Activated CD8-positive, alpha-beta memory T cell treated with anti-CD3 and anti-CD28 coated beads, Interleukin-2, amount 50 U/mL, for 24 hours (primary cell): ENCODE measurements around the gene FGFRL1.

Source experiments
- DNase-seq: peaks from one replicate; pipeline ENCODE4 v3.0.0-alpha.2; 2020; ENCODE audit errors: extremely low read depth

The FGFRL1 gene

DNA sequence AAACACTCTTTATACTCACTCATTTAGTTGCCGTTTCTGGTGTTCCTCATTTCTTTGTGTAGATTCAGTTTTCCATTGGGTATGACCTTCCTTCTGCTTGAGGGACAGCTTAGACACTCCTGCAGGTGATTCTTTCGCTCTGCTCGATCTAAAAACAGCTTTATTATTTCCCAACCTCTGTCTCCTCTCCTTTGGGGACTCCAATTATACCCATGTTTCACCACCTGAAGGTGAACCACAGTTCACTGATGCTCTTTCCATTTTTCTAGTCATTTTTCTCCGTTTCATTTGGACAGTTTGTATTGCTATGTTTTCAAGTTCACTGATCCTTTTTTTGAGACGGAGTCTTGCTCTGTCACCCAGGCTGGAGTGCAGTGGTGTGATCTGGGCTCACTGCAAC, 4.6 kb upstream of the FGFRL1 start:
- DNase-seq, result no peak

DNA sequence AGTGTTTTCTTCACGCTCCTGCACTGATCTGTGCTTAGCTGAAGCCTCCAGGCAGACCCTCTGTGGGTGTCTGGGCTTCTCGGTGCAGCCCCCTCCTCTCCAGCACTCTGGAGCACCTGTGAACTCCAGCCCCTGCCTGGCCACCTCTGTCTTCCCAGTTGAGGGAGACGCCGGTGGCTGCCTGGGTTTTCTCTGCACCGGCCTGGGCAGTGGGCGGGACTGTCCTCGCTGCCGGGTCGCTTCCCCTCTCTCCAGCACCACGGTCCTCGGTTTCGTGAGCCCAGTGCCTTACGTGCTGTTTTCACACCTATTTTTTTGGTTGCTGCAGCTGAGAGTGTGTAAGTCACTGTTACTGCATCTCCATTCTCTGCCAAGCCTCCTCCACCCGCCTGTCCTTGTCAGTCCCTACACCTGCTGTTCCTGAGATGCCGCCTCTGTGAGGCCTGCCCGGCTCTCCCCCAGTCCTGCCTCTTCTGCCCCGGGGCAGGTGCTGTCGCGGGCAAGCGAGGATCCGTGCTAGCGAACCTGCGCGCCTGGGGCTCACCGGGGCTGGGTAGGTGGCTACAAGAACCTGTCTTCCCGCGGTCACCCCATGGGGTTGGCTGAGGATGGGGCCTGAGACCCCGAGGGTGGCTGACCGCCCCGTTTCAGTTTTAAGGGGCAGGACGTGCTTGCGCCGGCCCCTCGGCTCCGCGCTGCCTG, 2.4 kb upstream of the FGFRL1 start:
- no peak for DNase-seq

DNA sequence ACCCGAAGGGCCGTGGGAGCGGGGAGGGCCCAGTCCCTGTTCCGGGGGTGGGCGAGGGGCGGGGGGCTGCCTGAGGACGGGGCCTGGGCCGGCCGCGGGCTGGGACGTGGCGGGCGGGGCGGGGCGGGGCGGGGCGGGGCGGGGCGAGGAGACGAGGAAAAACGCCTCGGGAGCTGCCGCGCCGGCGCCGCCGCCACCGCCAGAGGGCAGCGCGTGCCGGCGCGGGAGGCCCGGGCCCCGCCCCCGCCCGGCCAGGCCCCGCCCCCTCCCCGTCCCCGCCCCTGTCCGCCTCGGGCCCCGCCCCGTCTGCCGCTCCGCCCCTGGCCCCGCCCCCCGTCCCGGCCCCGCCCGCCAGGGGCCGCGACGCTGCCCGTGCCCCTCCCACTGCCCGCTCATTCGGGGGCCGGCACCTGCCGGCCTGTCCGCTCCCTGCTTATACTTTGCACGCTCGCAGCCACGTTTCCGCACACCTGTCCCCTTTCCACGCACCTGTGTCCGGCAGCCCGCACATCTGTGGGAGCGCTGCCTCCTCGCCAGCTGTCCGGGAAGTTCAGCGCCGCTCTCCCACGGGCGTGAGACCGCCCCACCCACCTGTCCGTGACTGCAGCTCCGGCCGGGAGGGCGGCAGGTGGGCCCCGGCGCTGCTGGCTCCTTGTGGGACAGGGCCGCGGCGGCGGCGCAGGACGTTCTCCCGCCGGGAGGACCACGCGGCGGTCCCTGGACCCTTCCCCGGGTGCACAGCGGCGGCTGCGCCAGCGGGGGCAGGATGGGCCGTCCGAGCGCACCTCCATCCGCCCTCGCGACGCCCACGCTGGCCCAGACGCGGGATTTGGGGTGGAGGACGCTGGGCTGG, 1.7 kb upstream of the FGFRL1 start:
- DNase-seq, result peak; percentile 26

DNA sequence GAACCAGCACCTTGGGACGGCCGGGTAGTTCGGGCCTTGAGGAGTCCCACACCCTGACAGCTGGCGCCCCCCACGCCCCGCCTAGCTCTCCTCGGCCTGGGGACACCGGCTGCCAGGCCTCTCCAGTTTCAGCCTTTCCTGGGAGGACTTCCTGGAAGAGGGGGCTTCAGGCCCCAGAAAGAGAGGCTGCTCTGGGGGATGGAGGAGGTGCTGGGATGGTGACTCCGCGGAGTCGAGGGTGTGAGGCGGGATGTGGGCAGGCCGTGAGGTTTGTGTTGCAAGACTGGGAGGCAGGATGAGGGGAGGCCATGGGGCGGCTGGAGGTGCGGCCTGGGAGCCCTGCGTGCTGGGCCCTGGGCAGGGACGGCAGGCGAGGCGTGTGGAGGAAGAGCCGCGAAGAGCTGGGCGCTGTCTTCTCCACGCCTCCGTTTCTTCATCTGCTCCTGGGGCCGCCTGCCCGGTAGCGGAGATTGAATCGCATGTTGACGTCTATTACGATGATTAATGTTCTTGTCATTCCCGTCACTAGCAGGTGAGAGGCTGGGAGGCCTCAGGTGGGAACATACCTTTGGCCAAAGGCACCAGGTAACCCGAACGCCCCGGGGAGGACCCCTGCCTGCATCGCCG, 918 bp upstream of the FGFRL1 start:
- DNase-seq, result peak; percentile 28

DNA sequence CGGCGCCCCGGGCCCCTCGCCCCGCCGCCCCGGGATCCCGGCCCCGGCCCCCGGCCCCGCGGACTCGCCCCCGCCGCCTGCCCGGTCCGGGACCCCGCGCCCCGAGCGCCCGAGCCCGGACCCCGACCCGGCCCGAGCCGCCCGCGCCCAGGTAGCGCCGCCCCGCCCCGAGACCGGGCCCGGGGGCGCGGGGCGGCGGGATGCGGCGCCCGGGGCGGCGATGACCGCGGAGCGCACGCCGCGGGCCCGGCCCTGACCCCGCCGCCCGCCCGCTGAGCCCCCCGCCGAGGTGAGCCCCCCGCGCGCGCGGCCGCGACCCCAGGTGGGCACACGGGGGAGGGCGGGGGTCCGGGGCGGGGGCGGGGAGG, 224 bp downstream of the FGFRL1 start:
- no peak for DNase-seq

DNA sequence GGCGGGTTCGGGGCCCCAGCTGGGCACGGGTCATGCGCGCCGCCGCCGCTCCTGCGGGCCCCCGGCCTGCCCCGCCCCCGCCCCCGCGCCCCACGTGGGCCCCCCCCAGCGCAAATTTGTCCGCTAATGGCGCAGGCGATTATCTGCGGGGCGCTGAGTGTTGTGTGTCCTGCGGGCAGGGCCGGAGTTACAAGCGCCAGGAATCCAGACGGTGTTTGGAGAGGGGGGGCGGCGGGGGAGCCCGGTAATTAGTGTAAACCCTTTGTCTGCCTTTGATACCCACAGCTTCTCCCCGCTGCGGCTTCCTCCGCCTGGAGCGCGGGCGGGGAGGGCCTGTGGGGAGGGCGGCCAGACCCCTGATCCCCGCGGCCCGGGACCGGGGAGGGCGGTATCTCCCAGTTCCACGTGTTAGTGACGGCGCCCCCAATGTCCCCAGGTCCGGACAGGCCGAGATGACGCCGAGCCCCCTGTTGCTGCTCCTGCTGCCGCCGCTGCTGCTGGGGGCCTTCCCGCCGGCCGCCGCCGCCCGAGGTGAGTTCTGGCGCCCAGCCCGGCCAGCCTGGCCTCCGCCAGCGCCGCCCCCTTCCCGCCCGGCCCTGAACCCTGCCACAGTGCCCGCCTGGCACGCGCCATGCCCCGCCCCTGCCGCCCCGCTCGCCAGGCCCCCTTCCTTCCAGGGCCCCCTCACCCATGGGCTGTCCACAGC, 761 bp downstream of the FGFRL1 start:
- no peak for DNase-seq

DNA sequence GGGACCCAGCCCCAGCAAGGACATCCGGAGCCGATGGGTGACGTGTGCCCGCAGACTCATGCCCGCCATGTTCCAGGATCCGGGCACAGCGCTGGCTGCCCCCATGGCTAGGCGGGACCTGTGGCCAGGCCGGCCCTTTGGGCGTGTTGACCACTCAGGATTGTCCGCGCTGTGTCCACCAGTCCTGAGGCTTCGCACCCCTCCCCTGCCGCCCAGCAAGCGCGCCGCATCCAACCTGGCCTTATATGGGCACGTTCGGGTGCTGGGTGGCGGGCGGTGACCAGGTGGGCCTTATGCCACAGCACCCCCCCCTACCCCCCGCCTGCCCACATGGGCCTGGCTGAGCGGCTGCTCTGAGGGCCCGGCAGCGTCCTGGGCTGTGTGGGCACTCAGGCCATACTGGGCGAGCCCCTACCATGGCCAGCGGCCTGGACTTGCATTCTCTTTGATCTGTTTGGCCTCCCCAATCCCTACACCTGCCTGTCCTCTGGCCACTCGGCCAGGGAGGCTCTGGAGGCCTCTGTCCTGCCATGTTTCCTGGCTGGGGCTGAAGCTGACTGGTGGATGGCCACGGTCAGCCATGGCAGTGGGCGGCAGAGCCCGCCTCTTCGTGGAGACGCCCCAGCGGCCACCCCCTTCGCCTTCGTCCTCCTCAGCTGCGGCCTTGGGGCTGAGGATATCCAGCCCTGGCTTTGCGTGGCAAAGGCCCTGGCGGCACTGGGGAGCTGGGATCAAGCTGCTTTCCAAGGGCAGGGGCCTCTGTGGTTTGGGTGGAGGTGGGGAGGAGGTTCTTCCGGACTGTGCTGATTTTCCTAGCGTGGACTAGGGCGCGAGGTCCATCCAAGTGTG, 2.0 kb downstream of the FGFRL1 start:
- DNase-seq, result no peak

DNA sequence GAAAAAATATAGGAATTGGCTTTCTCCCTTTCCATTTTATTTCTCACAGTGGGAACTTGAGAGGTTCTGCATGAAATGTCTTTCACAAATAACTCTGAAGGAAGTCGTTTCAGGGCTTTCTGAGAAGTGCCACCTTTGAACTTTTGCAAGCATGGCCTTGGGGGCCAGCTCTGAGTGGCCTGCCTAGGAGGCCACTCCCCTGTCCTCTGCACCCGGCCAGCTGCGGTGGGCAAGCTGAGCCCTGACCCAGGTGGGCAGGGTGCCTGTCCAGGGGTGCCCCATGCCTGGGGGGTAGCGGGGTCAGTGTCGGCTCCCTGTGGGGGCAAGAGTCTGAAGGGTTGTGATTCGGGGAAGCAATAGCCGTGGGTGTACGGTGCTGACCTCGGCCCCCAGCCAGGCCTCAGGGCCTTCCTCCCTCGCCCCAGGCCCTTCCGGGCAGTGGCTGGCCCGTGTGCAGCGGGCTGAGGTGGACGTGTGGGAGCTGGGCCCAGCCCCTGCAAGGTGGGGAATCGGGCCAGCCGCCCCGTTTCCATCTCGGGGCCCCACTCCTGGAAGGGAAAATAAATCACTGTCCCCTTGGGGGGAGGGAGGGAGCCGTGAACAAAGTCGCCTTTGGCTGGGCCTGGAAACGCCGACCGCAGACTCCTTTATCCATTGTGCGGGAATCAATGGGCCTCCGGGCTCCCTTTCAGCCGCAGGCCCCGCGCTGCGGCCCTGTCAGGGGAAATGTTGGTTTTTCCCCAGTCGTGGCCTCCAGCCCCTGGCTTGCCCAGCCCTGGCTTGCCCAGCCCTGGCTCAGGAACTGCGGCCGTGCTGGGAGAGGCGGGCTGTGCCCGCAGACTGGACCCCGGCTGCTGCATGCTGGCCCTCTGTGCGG, 3.1 kb downstream of the FGFRL1 start:
- no peak for DNase-seq

DNA sequence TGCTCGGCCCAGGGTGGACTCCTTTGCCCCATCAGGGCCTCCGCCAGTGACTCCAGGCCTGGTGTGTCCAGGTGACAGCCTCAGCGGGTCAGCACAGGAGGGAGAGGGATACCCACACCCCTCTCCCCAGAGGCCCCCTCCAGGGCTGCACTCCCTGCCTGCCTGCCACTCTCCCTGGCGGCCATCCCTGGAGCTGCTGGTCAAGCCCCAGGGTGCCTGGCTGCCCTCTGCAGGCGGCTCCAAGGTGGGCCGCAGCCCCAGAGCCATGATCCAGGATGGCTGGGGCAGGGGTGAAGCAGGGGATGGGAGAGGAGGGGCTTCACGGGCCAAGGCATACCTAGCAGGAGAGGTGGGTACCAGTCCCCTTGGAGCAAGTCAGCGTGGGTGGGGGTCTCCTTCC, 3.8 kb downstream of the FGFRL1 start:
- DNase-seq, result no peak

DNA sequence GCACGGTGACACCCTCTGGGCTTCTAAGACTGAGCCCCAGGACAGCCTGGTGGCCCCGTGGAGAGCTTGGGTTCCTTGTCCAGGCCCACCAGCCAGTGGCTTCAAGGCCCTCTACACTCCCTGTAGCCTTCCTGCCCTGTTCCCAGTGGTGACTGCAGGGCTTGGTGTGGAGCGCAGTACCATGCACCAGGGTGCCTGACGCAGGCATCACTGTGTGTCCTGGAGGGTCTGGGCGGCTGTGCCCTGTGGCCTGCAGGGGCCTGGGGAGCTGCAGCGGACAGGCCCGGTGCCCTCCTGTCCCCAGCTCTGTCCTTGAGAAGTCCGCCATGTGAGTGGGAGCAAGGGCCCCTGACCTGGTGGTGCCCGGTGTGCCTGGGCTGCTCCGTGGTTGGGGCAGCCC, 4.3 kb downstream of the FGFRL1 start:
- DNase-seq, result no peak

DNA sequence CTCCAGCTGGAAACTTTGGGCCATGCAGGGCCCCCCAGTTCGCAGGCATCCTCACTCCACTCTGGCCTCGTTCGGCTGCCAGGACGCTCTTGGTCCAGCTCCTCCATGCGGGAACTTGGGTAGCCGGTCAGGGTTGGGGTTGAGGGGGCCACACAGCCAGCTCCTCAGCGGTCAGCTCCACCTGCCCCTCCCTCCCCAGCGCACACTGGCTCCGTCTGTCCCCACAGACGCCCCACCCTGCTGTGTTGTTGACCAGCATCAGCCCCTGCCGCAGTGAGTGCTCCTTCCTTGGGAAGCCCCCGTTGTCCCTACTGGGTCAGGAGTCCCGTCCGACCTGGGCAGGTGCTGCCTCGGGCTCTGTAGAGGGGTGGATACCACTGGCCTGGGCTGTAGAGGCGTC, 5.8 kb downstream of the FGFRL1 start:
- no peak for DNase-seq

DNA sequence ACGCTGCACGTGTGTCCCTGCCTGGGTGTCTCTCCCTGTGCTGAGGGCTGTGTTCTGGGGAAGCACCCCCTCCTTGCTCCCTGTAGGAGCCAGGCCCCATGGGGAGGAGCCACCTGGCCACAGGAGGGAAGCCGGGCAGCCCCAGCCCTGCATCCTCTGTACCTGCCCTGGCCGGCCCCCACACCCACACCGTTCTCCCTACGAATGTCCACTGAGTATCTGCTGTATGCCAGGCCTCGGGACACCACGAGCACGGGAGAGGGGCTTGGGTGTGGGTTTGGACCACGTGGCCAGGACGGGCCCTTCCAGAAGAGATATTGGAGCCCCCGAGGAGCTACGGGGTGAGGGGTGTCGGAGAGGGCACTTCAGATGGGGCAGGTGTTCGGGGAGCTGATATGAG, 6.3 kb downstream of the FGFRL1 start:
- no peak for DNase-seq

DNA sequence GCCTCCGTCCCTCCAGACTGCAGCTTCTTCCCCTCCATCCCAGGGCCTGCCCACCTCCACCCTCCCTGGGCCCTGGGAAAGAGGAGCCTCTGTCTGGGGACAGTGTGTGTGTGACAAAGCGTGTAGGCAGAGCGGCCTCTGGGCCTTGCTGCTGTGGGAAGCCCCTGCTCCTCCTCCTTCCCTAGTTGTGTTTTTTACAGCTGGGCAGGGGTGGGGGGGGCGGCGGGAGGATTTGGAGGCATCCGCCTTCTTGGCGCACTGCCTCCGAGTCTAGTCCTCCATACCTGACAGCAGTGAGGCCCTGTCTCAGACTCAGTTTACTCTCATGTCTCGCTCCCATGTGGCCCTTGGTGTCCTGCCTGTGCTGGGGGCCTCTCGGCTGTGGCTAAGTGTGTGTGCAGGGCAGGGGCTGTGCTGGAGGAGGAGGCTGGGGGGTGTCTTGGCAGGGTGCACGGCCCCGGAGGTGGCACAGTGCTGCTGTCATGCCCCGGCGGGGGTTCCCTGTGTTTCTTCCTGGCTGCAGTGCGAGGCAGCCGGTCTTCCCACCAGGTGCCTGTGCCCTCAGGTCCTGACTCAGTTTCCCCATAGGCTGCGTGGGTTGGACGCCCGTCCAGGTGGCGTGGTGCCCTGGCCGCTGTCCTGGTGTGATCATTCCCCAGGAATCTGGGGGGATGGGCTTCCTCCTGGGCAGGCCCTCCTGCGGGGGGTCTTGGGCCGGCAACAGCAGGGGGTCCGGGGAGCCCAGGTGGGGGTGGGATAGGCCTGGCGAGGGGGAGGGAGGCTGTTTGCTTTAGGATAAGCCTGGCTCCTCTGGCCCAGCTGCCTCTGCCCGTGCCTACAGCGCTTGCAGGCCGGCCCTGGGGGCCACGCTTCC, 7.0 kb downstream of the FGFRL1 start:
- DNase-seq, result no peak

DNA sequence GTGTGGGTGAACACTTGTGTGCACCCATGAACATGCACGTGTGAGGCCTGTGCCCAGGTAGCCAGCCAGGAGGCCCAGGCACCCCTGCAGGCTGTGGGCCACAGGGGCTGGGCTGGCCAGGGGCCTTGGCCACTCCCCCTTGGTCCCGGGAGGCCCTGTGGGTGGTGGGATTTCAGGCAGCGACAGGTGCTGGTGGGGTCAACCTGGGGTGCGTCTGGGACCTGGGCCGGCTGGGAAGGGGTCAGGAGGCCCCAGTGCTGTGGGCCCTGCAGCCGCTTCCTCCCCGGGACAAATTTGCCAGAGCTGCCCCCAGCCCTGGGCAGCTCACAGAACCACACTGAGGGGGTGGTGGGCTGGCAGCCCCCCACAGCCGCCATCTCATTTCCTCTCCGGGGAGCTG, 7.9 kb downstream of the FGFRL1 start:
- DNase-seq, result no peak

DNA sequence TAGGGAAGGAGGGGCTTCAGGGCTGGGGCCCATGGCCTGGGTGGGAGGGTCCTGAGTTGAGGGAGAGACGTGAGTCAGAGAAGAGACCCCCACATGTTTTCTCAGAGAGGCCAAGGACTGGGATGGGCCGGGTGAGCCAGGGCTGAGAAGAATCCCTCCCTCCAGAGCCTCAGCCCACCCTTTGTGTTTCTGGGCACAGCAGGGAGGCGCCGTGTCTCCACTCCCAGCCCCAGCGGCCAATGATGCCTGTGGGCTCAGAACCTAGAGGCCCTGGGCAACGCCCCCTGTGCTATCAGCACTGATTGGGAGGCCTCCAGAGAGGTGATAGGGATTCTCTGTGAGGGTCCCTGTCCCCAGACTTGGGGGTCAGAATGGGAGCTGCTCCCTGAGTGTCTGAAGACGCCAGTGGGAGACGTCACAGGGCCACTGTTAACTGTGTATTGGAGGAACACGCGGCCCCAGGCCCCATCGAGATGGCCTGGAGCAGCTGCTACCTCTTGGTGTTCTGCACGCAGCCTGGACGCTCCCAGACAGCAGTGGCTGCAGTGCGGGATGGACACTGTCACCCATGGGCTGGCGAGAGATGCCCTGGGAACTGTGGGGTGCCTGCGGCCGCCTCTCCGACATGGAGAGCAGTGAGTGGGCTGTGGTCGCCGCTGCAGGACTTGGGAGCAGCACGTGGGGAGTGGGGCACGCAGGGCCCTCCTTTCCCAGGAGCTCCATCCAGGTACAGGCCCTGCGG, 8.5 kb downstream of the FGFRL1 start:
- DNase-seq, result no peak

DNA sequence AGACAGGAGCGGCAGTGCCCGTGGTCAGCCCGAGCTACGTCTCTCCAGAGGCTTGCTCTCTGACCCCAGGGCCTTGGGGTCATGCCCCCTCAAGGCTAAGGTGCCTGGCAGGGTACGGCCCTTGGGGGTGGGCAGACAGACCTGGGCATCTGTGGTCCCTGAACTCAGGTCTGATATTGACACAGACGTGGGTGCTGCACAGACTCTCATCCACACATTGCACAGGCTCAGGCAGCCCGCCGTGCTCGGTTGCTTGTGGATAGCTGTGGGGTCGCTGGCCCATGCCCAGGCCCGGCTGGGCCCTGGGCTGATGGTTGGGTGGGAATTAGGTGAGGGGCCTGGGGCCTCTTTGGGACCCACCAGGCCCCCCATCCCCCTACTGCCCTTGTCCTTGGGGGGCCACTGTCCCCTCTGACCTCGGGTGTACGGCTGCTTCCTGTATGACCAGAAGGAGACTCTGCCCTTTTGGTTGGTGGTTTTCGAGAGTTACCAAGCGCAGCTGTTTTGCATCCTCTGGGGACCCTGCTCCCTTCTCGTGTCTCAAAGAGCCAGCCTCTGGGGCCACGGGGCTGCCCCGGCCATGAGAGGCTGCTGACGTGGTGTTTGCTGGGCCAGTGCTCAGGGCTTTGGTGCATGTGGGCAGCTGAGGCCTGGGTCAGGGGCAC, 10.1 kb downstream of the FGFRL1 start:
- no peak for DNase-seq

DNA sequence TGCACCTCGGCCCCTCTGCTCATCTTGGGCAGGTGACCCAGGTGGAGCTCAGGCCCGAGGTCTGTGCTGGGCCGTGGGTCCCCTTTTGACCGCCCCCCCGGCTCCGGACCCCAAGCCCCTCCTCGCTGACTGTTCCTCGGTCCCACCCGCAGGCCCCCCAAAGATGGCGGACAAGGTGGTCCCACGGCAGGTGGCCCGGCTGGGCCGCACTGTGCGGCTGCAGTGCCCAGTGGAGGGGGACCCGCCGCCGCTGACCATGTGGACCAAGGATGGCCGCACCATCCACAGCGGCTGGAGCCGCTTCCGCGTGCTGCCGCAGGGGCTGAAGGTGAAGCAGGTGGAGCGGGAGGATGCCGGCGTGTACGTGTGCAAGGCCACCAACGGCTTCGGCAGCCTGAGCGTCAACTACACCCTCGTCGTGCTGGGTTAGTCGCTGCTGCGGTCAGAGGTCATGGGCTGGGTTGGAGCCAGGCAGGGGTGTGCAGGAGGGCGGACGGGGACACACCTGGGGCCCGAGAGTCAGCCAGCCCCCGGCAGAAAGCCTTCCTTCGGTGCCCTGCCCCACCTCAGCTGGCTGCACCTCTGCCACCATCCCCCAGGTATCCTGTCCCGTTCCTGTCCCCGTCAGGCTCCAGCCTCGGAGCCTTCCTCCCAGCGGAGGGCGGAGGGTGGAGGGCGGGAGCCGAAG, 10.8 kb downstream of the FGFRL1 start:
- DNase-seq, result no peak

DNA sequence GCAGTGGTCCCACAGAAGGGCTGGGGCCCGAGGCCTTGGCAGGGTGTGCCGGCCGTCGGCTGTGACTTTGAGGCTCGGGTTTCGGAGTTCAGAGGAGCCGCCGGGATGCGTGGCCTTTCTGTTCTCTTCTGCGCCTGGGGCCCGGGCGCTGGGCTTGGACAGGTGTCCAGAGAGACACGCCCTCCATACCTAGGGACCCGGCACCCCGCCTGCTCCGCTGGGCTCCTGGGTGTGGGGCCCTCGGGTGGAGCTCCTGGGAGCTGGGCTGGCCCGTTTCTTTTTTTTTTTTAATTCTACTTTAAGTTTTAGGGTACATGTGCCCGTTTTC, 11.3 kb downstream of the FGFRL1 start:
- no peak for DNase-seq
